Measurements from ENCODE around the gene TMEM9B. TPM values are rescaled to one million over a fixed set of nuclear protein-coding genes. Genes with fewer than 3 reads are reported as not detected.

The TMEM9B gene
- total and polyA plus RNA-seq, 2 experiments from 2014 or later: 10.4 to 12.9 TPM

DNA sequence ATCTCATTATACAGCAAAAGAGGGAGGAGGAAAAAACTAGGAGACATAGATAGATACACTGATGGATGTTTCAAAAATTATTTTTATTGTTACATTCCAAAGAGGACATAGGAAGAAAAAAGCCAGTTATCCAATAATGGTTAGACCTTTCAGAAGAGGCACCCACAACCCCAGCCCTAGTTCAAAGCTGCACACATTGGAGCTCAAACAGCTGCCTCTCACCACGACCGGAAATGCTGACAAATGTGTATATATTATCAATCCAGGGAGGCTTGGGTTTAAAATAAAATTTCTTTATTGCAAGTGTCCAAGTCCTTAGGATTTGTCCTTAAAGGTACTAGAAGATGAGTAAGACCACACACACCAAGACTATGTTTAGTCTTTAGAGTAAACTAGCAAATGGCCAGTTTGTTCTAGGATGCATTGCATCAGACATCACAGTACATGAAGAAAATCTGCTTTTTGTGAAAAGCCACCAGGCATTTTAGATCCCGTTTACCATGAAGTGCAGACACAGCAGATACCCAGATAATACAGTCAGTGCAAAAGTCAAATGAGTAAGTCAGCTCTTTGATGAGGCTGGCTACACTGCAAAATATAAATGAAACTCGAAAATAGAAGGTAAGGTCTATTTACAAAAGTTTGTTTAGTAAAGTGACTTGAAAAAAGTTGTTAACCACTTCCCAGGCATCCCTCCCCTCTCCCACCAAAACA is 16.9 kb downstream of the TMEM9B start:
- Histone ChIP-seq H3K27ac (ENCODE audit: low read depth) (no peak overlapping the region), H3K79me2 (replicated peaks; ENCODE audit: insufficient read depth) (no peaks in the 10 kb centered on the region), H3F3A (replicated peaks; ENCODE audit: low read depth) (no peaks in the 10 kb centered on the region), H3K4me1 (ENCODE audit: insufficient read depth) (no peaks in the 10 kb centered on the region), H4K20me1 (replicated peaks; ENCODE audit: insufficient read depth) (no peaks in the 10 kb centered on the region), H2AFZ (no peak overlapping the region), H3K27me3 (ENCODE audit: insufficient read depth) (no peaks in the 10 kb centered on the region), H3K4me2 (no peak overlapping the region), H3K4me3 (no peak overlapping the region), H3K9me2 (ENCODE audit: insufficient read depth) (no peaks in the 10 kb centered on the region), H3K36me3 (ENCODE audit: insufficient read depth) (no peaks in the 10 kb centered on the region)
- no peak for DNase-seq (ENCODE audit: low spot score)
- Mint-ChIP-seq H3K27ac (no peak overlapping the region; the same call in 1 of the 2 replicates), H3K27me3 (ENCODE audit: insufficient read depth, low read depth, poor library complexity) (no peaks in the 10 kb centered on the region), H3K36me3 (ENCODE audit: low read depth) (no peaks in the 10 kb centered on the region; the same call in 1 of the 3 replicates), H3K9me3 (no peaks in the 10 kb centered on the region), H3K4me1 (peaks cover 4% of the 10 kb centered on the region; the same call in 2 of the 3 replicates), H3K4me3 (no peak overlapping the region)
- TF ChIP-seq, protein P1, sequence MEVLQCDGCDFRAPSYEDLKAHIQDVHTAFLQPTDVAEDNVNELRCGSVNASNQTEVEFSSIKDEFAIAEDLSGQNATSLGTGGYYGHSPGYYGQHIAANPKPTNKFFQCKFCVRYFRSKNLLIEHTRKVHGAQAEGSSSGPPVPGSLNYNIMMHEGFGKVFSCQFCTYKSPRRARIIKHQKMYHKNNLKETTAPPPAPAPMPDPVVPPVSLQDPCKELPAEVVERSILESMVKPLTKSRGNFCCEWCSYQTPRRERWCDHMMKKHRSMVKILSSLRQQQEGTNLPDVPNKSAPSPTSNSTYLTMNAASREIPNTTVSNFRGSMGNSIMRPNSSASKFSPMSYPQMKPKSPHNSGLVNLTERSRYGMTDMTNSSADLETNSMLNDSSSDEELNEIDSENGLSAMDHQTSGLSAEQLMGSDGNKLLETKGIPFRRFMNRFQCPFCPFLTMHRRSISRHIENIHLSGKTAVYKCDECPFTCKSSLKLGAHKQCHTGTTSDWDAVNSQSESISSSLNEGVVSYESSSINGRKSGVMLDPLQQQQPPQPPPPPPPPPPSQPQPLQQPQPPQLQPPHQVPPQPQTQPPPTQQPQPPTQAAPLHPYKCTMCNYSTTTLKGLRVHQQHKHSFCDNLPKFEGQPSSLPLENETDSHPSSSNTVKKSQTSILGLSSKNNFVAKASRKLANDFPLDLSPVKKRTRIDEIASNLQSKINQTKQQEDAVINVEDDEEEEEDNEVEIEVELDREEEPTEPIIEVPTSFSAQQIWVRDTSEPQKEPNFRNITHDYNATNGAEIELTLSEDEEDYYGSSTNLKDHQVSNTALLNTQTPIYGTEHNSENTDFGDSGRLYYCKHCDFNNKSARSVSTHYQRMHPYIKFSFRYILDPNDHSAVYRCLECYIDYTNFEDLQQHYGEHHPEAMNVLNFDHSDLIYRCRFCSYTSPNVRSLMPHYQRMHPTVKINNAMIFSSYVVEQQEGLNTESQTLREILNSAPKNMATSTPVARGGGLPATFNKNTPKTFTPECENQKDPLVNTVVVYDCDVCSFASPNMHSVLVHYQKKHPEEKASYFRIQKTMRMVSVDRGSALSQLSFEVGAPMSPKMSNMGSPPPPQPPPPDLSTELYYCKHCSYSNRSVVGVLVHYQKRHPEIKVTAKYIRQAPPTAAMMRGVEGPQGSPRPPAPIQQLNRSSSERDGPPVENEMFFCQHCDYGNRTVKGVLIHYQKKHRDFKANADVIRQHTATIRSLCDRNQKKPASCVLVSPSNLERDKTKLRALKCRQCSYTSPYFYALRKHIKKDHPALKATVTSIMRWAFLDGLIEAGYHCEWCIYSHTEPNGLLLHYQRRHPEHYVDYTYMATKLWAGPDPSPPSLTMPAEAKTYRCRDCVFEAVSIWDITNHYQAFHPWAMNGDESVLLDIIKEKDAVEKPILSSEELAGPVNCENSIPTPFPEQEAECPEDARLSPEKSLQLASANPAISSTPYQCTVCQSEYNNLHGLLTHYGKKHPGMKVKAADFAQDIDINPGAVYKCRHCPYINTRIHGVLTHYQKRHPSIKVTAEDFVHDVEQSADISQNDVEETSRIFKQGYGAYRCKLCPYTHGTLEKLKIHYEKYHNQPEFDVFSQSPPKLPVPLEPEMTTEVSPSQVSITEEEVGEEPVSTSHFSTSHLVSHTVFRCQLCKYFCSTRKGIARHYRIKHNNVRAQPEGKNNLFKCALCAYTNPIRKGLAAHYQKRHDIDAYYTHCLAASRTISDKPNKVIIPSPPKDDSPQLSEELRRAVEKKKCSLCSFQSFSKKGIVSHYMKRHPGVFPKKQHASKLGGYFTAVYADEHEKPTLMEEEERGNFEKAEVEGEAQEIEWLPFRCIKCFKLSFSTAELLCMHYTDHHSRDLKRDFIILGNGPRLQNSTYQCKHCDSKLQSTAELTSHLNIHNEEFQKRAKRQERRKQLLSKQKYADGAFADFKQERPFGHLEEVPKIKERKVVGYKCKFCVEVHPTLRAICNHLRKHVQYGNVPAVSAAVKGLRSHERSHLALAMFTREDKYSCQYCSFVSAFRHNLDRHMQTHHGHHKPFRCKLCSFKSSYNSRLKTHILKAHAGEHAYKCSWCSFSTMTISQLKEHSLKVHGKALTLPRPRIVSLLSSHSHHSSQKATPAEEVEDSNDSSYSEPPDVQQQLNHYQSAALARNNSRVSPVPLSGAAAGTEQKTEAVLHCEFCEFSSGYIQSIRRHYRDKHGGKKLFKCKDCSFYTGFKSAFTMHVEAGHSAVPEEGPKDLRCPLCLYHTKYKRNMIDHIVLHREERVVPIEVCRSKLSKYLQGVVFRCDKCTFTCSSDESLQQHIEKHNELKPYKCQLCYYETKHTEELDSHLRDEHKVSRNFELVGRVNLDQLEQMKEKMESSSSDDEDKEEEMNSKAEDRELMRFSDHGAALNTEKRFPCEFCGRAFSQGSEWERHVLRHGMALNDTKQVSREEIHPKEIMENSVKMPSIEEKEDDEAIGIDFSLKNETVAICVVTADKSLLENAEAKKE (CRISPR knock-in tag; IDR thresholded peaks at IDR 0.05): no peak
- no peak for TF ChIP-seq POLR2AphosphoS5 (IDR thresholded peaks at IDR 0.05; ENCODE audit: low read depth)
- no peak for ATAC-seq

DNA sequence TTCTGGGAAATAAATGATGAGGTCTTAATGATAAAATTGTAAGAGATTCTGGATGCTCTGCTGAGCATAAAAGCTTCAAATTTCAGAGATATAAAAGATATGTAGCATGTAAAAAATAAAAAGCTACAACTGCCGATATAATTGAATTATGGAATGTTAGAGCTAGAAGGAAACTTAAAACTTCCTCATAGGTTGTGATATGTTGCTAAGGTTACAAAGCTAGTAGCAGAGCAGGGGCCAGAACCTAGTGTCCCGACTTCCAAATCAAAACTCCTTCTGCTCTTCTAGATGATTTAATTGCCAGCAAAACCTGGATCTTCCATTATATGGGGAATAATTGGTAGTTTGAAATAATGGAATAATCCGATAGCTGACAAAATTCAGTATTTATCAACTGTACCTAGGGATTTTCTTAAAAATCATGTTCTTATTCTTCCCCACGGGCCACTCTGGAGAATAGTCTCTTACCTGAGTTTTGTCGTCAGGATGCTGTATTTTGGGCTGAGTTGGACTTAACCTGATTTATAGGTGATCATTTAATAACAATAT is 21.6 kb downstream of the TMEM9B start, which contains the start of gene ASCL3:
Gene ASCL3, minus strand, starts transcription at position 499 of the 549 bp plus-strand sequence. CDS start 4,855 bp downstream, outside the sequence.
- Mint-ChIP-seq H3K4me3 (no peak within 1 kb of the TSS), H3K27me3 (ENCODE audit: insufficient read depth, low read depth, poor library complexity) (no peaks in the 10 kb centered on the region)
- TF ChIP-seq ZNF114 (CRISPR knock-in tag; IDR thresholded peaks at IDR 0.05) (no peak), POLR2AphosphoS5 (IDR thresholded peaks at IDR 0.05; ENCODE audit: low read depth) (no peak), CREB1 (CRISPR knock-in tag; IDR thresholded peaks at IDR 0.05; ENCODE audit: low read depth) (no peak), JUNB (IDR thresholded peaks at IDR 0.05; ENCODE audit: unreplicated experiment) (no peak)
- TF ChIP-seq, protein P2, sequence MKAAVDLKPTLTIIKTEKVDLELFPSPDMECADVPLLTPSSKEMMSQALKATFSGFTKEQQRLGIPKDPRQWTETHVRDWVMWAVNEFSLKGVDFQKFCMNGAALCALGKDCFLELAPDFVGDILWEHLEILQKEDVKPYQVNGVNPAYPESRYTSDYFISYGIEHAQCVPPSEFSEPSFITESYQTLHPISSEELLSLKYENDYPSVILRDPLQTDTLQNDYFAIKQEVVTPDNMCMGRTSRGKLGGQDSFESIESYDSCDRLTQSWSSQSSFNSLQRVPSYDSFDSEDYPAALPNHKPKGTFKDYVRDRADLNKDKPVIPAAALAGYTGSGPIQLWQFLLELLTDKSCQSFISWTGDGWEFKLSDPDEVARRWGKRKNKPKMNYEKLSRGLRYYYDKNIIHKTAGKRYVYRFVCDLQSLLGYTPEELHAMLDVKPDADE (IDR thresholded peaks at IDR 0.05): no peak
- TF ChIP-seq, protein P3, sequence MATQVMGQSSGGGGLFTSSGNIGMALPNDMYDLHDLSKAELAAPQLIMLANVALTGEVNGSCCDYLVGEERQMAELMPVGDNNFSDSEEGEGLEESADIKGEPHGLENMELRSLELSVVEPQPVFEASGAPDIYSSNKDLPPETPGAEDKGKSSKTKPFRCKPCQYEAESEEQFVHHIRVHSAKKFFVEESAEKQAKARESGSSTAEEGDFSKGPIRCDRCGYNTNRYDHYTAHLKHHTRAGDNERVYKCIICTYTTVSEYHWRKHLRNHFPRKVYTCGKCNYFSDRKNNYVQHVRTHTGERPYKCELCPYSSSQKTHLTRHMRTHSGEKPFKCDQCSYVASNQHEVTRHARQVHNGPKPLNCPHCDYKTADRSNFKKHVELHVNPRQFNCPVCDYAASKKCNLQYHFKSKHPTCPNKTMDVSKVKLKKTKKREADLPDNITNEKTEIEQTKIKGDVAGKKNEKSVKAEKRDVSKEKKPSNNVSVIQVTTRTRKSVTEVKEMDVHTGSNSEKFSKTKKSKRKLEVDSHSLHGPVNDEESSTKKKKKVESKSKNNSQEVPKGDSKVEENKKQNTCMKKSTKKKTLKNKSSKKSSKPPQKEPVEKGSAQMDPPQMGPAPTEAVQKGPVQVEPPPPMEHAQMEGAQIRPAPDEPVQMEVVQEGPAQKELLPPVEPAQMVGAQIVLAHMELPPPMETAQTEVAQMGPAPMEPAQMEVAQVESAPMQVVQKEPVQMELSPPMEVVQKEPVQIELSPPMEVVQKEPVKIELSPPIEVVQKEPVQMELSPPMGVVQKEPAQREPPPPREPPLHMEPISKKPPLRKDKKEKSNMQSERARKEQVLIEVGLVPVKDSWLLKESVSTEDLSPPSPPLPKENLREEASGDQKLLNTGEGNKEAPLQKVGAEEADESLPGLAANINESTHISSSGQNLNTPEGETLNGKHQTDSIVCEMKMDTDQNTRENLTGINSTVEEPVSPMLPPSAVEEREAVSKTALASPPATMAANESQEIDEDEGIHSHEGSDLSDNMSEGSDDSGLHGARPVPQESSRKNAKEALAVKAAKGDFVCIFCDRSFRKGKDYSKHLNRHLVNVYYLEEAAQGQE (IDR thresholded peaks at IDR 0.05; ENCODE audit: unreplicated experiment): no peak

More for the DNA sequence above, 21.6 kb downstream of the TMEM9B start, which contains the start of gene ASCL3:
- DNase-seq (ENCODE audit: low spot score) (no peak), ATAC-seq (no peak)
- no peaks in the 10 kb centered on the region for H4K20me1 ChIP-seq (replicated peaks; ENCODE audit: insufficient read depth)
- Mint-ChIP-seq H3K4me1 (no peaks in the 10 kb centered on the region; the same call in 2 of the 3 replicates), H3K9me3 (no peaks in the 10 kb centered on the region), H3K36me3 (ENCODE audit: low read depth) (no peaks in the 10 kb centered on the region; the same call in 2 of the 3 replicates), H3K27ac (no peak within 1 kb of the TSS)
- H3K27me3 ChIP-seq (ENCODE audit: insufficient read depth): no peaks in the 10 kb centered on the region
- H3K27ac ChIP-seq (ENCODE audit: low read depth): no peak within 1 kb of the TSS
- no peaks in the 10 kb centered on the region for H3K4me1 ChIP-seq (ENCODE audit: insufficient read depth)
- H2AFZ ChIP-seq: no peak within 1 kb of the TSS
- no peak within 1 kb of the TSS for H3K4me3 ChIP-seq
- H3K9me2 ChIP-seq (ENCODE audit: insufficient read depth): no peaks in the 10 kb centered on the region
- H3K79me2 ChIP-seq (replicated peaks; ENCODE audit: insufficient read depth): no peaks in the 10 kb centered on the region
- no peaks in the 10 kb centered on the region for H3K36me3 ChIP-seq (ENCODE audit: insufficient read depth)
- no peaks in the 10 kb centered on the region for H3F3A ChIP-seq (replicated peaks; ENCODE audit: low read depth)
- no peak within 1 kb of the TSS for H3K4me2 ChIP-seq

Data from GM23338 (cell line).